T1000 (cell line): Measurements from ENCODE around the gene PCDH11Y.
"Not testable (repeated sequence)": the region's sequence is repeated elsewhere in the genome, so short reads cannot be mapped to it uniquely, and the experiment has no call there.

Experiments
- DNase-seq: peaks from one replicate; lab custom pipeline; 2025; ENCODE audit warnings: mixed read lengths; lab: John Stamatoyannopoulos, UW

PCDH11Y gene

GRCh38 chrY:5000057-5000456 is at the start of gene PCDH11Y:
TSS of gene PCDH11Y (plus strand) at chrY:5000296. CDS start at chrY:5057100, 56,804 bp downstream.
- peak; percentile 61 for DNase-seq

GRCh38 chrY:4967894-4968293 is 32.2 kb upstream of the PCDH11Y start:
- not testable (repeated sequence) for DNase-seq

- not testable (repeated sequence) for DNase-seq
These were observed 8.2 kb upstream of the PCDH11Y start for GRCh38 chrY:4991743-4992400.

- not testable (repeated sequence) for DNase-seq
These were observed 5.2 kb upstream of the PCDH11Y start for GRCh38 chrY:4994892-4995291.

- DNase-seq: not testable (repeated sequence)
These were observed 2.5 kb downstream of the PCDH11Y start for GRCh38 chrY:5002476-5003184.

GRCh38 chrY:5038972-5039523 is 39.0 kb downstream of the PCDH11Y start:
- not testable (repeated sequence) for DNase-seq

- not testable (repeated sequence) for DNase-seq
These were observed 82.9 kb downstream of the PCDH11Y start for GRCh38 chrY:5083017-5083416.

GRCh38 chrY:5182998-5183397 is 182.9 kb downstream of the PCDH11Y start:
- not testable (repeated sequence) for DNase-seq

GRCh38 chrY:5215116-5215515 is 215.0 kb downstream of the PCDH11Y start:
- DNase-seq: not testable (repeated sequence)

- DNase-seq: not testable (repeated sequence)
These were observed 324.8 kb downstream of the PCDH11Y start for GRCh38 chrY:5324931-5325330.

GRCh38 chrY:5342220-5342619 is 342.1 kb downstream of the PCDH11Y start:
- DNase-seq: not testable (repeated sequence)

GRCh38 chrY:5543705-5544104 is 543.6 kb downstream of the PCDH11Y start:
- DNase-seq: not testable (repeated sequence)

- not testable (repeated sequence) for DNase-seq
These were observed 638.5 kb downstream of the PCDH11Y start for GRCh38 chrY:5638589-5638988.

- not testable (repeated sequence) for DNase-seq
These were observed 679.2 kb downstream of the PCDH11Y start for GRCh38 chrY:5679265-5679664.

- DNase-seq: not testable (repeated sequence)
These were observed 708.6 kb downstream of the PCDH11Y start for GRCh38 chrY:5708727-5709126.

GRCh38 chrY:5709788-5710381 is 709.8 kb downstream of the PCDH11Y start:
- DNase-seq: not testable (repeated sequence)

- DNase-seq: not testable (repeated sequence)
These were observed 761.3 kb downstream of the PCDH11Y start for GRCh38 chrY:5761403-5761802.

GRCh38 chrY:5776485-5776884 is 776.4 kb downstream of the PCDH11Y start:
- not testable (repeated sequence) for DNase-seq
